SK-N-SH treated with all-trans-retinoic acid at 6 μM for 48 hours (cell line): Measurements from ENCODE around the gene FNDC3B.

Experiments used
- ATAC-seq: fragments of 200-7000 bp; cut with Tn5 transposase; 3 replicates; pipeline ENCODE4 v1.9.1; 2020; ENCODE audit warnings: mild to moderate bottlenecking, moderate library complexity
- ARNTL ChIP-seq: fragments of 450-650 bp; formaldehyde crosslinking; IDR thresholded peaks from 2 replicates; pipeline ENCODE4 v1.5.0; 2020; ENCODE audit warnings: low read depth, mild to moderate bottlenecking, moderate library complexity, borderline replicate concordance
- BACH2 ChIP-seq: fragments of 250-450 bp; sonication (Bioruptor Pico); IDR thresholded peaks from 2 replicates; pipeline ENCODE4 v1.9.0; 2021; ENCODE audit warnings: mild to moderate bottlenecking, borderline replicate concordance
- GLIS3 ChIP-seq: fragments of 250-450 bp; sonication (Bioruptor Pico); IDR thresholded peaks from 2 replicates; pipeline ENCODE4 v1.5.0; 2020; ENCODE audit warnings: mild to moderate bottlenecking, moderate library complexity
- ISL1 ChIP-seq: fragments of 250-450 bp; sonication (Bioruptor Pico); IDR thresholded peaks from 2 replicates; pipeline ENCODE4 v2.1.2; 2022; ENCODE audit warnings: mild to moderate bottlenecking, moderate library complexity
- OSR1 ChIP-seq: fragments of 250-450 bp; sonication (Bioruptor Pico); IDR thresholded peaks from 2 replicates; pipeline ENCODE4 v1.8.0; 2022; ENCODE audit warnings: moderate library complexity, mild to moderate bottlenecking, inconsistent platforms
- PATZ1 ChIP-seq: fragments of 250-450 bp; sonication (Bioruptor Pico); IDR thresholded peaks from 2 replicates; pipeline ENCODE4 v1.8.0; 2020; ENCODE audit warnings: mild to moderate bottlenecking, moderate library complexity, borderline replicate concordance
- PPARA ChIP-seq: fragments of 250-450 bp; sonication (Bioruptor Pico); IDR thresholded peaks from 2 replicates; pipeline ENCODE4 v1.5.0; 2020; ENCODE audit warnings: mild to moderate bottlenecking, borderline replicate concordance
- RARB ChIP-seq: fragments of 250-450 bp; sonication (Bioruptor Pico); IDR thresholded peaks from 2 replicates; pipeline ENCODE4 v1.8.0; 2021; ENCODE audit warnings: mild to moderate bottlenecking, moderate library complexity
- SNAI2 ChIP-seq: fragments of 250-450 bp; sonication (Bioruptor Pico); IDR thresholded peaks from 2 replicates; pipeline ENCODE4 v1.5.0; 2020; ENCODE audit warnings: mild to moderate bottlenecking, moderate library complexity
- TCF4 ChIP-seq: fragments of 250-450 bp; sonication (Bioruptor Pico); IDR thresholded peaks from 2 replicates; pipeline ENCODE4 v1.8.0; 2021; ENCODE audit warnings: mild to moderate bottlenecking, moderate library complexity, borderline replicate concordance
- ZFP3 ChIP-seq: fragments of 250-450 bp; sonication (Bioruptor Pico); IDR thresholded peaks from 2 replicates; pipeline ENCODE4 v1.5.0; 2020; ENCODE audit warnings: mild to moderate bottlenecking, moderate library complexity
- ZFP30 ChIP-seq: fragments of 450-650 bp; formaldehyde crosslinking; IDR thresholded peaks from 2 replicates; pipeline ENCODE4 v1.5.0; 2022; ENCODE audit warnings: mild to moderate bottlenecking, moderate library complexity
- ZNF565 ChIP-seq: fragments of 450-650 bp; formaldehyde crosslinking; conservative IDR thresholded peaks from 2 replicates; pipeline ENCODE4 v1.5.0; 2020; ENCODE audit warnings: low read depth, mild to moderate bottlenecking, moderate library complexity
- ZNF70 ChIP-seq: fragments of 450-650 bp; formaldehyde crosslinking; IDR thresholded peaks from 2 replicates; pipeline ENCODE4 v1.5.0; 2020; ENCODE audit warnings: mild to moderate bottlenecking, moderate library complexity
- ZNF8 ChIP-seq: fragments of 450-650 bp; formaldehyde crosslinking; IDR thresholded peaks from 2 replicates; pipeline ENCODE4 v1.5.0; 2020; ENCODE audit warnings: mild to moderate bottlenecking, moderate library complexity
- TF ChIP-seq, protein P1 (sequence below): fragments of 250-450 bp; sonication (Bioruptor Pico); IDR thresholded peaks from 2 replicates; pipeline ENCODE4 v1.5.0; 2020; ENCODE audit warnings: mild to moderate bottlenecking, moderate library complexity
- TF ChIP-seq, protein P2 (sequence below): fragments of 250-450 bp; sonication (Bioruptor Pico); IDR thresholded peaks from 2 replicates; pipeline ENCODE4 v1.5.1; 2020; ENCODE audit warnings: low read depth, mild to moderate bottlenecking, moderate library complexity
- TF ChIP-seq, protein P3 (sequence below): fragments of 250-450 bp; sonication (Bioruptor Pico); IDR thresholded peaks from 2 replicates; pipeline ENCODE4 v1.5.1; 2021; ENCODE audit warnings: mild to moderate bottlenecking, moderate library complexity
- TF ChIP-seq, protein P4 (sequence below): fragments of 250-450 bp; sonication (Bioruptor Pico); IDR thresholded peaks from 2 replicates; pipeline ENCODE4 v1.8.0; 2021; ENCODE audit warnings: low read depth, mild to moderate bottlenecking, moderate library complexity, borderline replicate concordance

The FNDC3B gene

GRCh38 chr3:172292422-172292821, 253.0 kb downstream of the FNDC3B start (continued):
- TF ChIP-seq, protein P1, sequence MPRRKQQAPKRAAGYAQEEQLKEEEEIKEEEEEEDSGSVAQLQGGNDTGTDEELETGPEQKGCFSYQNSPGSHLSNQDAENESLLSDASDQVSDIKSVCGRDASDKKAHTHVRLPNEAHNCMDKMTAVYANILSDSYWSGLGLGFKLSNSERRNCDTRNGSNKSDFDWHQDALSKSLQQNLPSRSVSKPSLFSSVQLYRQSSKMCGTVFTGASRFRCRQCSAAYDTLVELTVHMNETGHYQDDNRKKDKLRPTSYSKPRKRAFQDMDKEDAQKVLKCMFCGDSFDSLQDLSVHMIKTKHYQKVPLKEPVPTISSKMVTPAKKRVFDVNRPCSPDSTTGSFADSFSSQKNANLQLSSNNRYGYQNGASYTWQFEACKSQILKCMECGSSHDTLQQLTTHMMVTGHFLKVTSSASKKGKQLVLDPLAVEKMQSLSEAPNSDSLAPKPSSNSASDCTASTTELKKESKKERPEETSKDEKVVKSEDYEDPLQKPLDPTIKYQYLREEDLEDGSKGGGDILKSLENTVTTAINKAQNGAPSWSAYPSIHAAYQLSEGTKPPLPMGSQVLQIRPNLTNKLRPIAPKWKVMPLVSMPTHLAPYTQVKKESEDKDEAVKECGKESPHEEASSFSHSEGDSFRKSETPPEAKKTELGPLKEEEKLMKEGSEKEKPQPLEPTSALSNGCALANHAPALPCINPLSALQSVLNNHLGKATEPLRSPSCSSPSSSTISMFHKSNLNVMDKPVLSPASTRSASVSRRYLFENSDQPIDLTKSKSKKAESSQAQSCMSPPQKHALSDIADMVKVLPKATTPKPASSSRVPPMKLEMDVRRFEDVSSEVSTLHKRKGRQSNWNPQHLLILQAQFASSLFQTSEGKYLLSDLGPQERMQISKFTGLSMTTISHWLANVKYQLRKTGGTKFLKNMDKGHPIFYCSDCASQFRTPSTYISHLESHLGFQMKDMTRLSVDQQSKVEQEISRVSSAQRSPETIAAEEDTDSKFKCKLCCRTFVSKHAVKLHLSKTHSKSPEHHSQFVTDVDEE: no peak
- TF ChIP-seq GLIS3 (CRISPR knock-in tag) (no peak), ZNF565 (no peak), OSR1 (CRISPR knock-in tag) (no peak), PPARA (no peak)
- TF ChIP-seq, protein P2, sequence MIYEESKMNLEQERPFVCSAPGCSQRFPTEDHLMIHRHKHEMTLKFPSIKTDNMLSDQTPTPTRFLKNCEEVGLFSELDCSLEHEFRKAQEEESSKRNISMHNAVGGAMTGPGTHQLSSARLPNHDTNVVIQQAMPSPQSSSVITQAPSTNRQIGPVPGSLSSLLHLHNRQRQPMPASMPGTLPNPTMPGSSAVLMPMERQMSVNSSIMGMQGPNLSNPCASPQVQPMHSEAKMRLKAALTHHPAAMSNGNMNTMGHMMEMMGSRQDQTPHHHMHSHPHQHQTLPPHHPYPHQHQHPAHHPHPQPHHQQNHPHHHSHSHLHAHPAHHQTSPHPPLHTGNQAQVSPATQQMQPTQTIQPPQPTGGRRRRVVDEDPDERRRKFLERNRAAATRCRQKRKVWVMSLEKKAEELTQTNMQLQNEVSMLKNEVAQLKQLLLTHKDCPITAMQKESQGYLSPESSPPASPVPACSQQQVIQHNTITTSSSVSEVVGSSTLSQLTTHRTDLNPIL (CRISPR knock-in tag): no peak
- TF ChIP-seq, protein P3, sequence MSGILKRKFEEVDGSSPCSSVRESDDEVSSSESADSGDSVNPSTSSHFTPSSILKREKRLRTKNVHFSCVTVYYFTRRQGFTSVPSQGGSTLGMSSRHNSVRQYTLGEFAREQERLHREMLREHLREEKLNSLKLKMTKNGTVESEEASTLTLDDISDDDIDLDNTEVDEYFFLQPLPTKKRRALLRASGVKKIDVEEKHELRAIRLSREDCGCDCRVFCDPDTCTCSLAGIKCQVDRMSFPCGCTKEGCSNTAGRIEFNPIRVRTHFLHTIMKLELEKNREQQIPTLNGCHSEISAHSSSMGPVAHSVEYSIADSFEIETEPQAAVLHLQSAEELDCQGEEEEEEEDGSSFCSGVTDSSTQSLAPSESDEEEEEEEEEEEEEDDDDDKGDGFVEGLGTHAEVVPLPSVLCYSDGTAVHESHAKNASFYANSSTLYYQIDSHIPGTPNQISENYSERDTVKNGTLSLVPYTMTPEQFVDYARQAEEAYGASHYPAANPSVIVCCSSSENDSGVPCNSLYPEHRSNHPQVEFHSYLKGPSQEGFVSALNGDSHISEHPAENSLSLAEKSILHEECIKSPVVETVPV (CRISPR knock-in tag): no peak
- TF ChIP-seq, all 23 proteins: peak for 0

DNA sequence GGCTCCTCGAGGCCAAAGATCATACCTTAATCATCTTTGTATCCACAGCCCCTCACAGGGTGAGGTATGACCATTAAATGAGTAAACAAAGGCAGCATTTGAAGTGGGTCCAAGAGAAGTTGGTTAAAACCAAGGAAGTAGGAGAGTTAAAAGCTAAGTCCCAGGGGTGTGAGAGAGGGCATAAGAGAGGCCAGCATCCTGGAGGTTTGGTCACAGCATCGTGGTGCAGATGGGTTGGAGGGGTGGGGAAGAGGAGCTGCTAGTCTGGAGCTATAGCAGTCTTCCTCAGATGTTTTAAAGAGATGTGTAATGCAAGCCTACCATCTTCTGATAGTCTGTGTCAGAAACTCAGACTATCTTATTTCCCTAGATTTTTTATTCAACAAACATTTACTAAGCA, 253.7 kb downstream of the FNDC3B start:
- ATAC-seq: no peak
- TF ChIP-seq OSR1 (CRISPR knock-in tag) (no peak), TCF4 (CRISPR knock-in tag) (no peak), ARNTL (no peak), ISL1 (CRISPR knock-in tag) (no peak), GLIS3 (CRISPR knock-in tag) (no peak), ZNF8 (CRISPR knock-in tag) (no peak), SNAI2 (CRISPR knock-in tag) (no peak), BACH2 (CRISPR knock-in tag) (no peak)
- TF ChIP-seq, protein P3 (CRISPR knock-in tag): no peak
- TF ChIP-seq, protein P4, sequence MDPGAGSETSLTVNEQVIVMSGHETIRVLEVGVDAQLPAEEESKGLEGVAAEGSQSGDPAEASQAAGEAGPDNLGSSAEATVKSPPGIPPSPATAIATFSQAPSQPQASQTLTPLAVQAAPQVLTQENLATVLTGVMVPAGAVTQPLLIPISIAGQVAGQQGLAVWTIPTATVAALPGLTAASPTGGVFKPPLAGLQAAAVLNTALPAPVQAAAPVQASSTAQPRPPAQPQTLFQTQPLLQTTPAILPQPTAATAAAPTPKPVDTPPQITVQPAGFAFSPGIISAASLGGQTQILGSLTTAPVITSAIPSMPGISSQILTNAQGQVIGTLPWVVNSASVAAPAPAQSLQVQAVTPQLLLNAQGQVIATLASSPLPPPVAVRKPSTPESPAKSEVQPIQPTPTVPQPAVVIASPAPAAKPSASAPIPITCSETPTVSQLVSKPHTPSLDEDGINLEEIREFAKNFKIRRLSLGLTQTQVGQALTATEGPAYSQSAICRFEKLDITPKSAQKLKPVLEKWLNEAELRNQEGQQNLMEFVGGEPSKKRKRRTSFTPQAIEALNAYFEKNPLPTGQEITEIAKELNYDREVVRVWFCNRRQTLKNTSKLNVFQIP (CRISPR knock-in tag): no peak
- TF ChIP-seq, all 23 proteins: peak for 0

- no peak for ATAC-seq
- TF ChIP-seq, protein P2 (CRISPR knock-in tag): no peak
- TF ChIP-seq ZFP3 (CRISPR knock-in tag): no peak
- TF ChIP-seq ARNTL: no peak
- TF ChIP-seq ZNF70 (CRISPR knock-in tag): no peak
- no peak for TF ChIP-seq ISL1 (CRISPR knock-in tag)
- TF ChIP-seq, protein P4 (CRISPR knock-in tag): no peak
- no peak for TF ChIP-seq ZFP30 (CRISPR knock-in tag)
- no peak for TF ChIP-seq PATZ1
- TF ChIP-seq RARB (CRISPR knock-in tag): no peak
- TF ChIP-seq, protein P1: no peak
- no peak for TF ChIP-seq OSR1 (CRISPR knock-in tag)
Observed at GRCh38 chr3:172294223-172294806, 254.9 kb downstream of the FNDC3B start.
